ENCODE results near the gene EZH1.
"Not testable (repeated sequence)": the region's sequence is repeated elsewhere in the genome, so short reads cannot be mapped to it uniquely, and the experiment has no call there.

EZH1 gene

DNA sequence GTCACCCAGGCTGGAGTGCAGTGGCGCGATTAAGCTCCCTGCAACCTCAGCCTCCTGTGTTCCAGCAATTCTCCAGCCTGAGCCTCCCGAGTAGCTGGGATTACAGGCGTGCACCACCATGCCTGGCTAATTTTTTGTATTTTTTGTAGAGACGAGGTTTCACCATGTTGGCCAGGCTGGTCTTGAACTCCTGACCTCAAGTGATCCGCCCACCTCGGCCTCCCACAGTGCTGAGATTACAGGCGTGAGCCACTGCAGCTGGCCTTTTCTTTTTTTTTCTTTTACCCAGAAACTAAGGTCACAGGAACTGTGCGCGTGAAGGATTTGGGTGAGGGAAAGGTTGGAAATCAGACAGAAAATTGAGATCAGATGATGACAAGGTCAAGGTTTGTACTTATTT, 25.1 kb upstream of the EZH1 start:
- not testable (repeated sequence) for DNase-seq

DNA sequence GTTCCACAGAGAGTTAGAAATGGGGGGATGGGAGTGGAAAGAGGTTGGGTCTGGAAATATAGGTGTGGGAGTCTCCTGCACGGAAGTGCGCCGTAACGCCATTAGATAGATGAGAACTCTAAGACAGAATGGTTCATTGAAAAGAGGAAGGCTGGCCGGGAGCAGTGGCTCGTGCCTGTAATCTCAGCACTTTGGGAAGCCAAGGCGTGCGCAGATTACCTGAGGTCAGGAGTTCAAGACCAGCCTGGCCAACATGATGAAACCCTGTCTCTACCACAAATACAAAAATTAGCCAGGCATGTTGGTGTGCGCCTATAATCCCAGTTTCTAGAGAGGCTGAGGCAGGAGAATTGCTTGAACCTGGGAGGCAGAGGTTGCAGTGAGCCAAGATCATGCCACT, 23.2 kb upstream of the EZH1 start:
- not testable (repeated sequence) for DNase-seq

DNA sequence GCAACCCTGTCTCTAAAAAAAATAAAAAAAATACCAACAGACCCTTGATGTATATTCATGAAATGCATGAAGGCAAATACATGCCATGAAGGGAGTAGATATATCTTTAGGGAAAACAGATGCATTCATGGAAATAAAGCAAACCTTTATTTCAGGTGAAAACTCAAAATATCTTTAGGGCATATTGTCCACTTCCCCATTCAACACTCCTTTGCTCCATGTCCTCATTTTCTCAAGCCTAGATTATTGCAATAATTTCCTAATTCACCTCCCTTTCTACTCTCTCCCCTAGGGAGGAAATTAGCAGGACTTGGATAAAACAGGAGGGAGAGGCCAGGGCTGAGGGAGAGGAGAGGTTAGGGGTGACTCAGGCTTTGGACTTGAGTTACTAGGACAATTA, 22.7 kb upstream of the EZH1 start:
- DNase-seq = no peak

DNA sequence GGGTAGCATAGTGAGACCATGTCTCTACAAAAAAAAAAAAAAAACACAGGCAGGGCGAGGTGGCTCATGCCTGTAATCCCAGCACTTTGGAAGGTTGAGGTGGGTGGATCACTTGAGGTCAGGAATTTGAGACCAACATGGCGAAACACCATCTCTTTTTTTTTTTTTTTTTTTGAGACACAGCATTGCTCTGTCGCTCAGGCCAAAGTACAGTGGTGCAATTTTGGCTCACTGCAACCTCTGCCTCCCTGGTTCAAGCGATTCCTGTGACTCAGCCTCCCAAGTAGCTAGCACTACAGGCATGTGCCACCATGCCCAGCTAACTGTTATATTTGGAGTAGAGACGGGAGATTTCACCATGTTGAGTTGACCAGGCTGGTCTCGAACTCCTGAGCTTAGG, 21.3 kb upstream of the EZH1 start:
- DNase-seq = no peak

DNA sequence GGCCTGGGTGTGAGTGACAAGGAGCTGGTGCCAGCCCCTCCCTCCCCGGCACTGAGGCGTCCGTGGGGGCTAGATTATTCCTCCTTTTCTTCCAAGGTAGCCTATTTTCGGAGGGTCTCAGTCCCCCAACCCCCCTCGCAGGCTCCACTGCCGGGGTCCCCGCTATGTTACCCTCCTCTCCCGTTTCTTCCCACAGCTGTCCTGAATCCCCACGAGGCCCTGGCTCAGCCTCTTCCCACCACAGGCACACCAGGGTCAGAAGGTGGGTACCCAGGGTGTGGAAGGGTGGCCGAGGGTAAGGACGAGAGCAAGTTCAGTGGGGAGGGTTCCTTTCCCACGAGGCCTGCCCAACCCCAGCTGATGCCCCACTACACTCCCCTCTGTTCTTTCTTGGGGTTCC, 16.8 kb upstream of the EZH1 start:
- no peak for DNase-seq

DNA sequence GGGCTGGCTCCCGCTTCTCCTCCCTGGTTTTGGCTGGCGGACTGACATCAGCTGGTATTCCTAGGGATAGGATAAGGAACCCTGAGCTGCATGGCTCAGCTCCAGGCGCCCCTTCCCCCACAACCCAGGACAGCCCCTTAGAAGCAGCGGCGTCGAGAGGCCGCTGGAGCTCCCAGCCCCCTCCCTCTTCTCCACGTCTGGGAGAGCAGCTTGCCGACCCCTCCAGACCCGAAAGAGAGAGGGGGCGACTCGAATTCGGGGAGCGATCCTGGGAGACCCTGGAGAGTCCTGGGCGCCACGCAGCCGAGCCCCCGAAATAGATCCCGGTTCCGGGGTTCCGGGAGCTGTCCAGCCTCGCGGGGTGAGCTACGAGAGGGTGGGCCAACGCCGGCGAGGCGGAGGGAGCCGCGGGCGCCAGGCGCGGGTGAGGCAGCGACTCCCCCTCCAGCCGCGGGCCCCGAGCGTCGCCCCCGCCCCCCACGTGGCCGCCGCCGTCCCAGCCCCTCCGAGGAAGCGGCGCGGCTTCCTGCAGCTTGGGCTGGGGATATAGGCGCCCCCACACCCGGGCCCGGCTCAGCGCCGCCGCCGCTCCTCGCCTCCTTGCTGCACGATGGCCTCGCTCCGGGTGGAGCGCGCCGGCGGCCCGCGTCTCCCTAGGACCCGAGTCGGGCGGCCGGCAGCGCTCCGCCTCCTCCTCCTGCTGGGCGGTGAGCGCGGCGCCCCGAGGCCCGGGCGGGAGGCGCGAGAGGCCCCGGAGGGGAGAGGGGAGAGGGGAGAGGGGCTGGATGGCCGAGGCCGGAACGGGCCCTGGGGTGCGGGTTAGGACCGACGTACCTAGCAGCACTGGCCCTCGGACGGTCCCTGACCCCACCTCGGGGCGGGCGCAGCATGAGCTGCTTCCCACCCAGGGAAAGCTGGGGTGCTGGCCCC, 16.1 kb upstream of the EZH1 start, which contains the start of gene RAMP2:
RAMP2 (plus strand) TSS at position 576 of the 930 bp plus-strand sequence; CDS start at position 611, 35 bp downstream.
- DNase-seq = peak; percentile 40

DNA sequence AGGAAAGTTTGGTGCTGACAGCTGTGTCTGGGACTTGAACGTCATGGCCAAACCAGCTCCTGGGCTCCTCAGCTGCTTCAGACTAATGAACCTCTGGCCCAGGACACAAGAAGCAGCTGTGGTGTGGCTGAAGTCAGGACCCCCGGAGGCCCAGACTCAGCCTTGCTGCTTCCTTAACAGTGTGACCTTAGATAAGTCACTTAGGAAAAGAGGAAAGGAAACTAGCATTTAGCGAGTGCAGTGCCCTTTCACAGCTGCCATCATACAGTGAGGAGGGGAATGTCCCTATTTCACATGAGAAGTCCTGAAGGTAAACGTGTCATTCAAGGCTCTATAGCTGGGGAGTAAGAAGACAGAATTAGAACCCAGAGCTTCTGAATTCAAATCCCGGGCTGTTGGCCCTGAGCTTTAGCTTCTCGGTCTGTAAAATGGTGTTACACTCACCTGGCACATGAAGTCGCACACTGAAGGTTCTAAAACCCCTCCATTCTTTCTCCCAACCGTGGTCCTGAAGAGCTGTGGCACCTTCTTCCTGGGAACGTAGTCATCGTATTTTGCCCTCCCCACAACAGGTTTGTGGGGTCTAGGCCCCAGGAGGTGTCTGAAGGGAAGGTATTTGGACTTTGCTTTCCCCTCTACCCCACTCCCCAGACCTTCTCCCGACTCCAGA, 15.3 kb upstream of the EZH1 start:
- DNase-seq = no peak

DNA sequence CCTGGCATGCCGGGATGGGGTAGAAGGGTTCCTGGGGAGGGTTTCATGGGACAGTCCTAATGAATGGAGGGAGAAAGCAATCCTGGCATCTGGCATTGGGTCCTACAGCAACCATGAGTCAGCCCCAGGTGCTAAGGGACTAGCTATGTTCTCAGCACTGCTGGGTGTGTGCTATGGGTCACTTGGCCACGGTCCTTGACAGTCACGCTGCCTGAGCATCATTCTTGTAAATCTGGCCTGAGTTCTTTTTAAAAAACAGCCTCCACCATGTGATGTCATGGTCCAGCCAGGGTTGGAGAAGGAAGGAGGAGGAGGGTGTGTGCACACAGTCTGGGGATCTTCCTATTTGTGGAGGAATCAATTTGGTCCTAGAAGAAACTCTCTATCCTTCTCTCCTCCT, 9.9 kb upstream of the EZH1 start:
- no peak for DNase-seq

DNA sequence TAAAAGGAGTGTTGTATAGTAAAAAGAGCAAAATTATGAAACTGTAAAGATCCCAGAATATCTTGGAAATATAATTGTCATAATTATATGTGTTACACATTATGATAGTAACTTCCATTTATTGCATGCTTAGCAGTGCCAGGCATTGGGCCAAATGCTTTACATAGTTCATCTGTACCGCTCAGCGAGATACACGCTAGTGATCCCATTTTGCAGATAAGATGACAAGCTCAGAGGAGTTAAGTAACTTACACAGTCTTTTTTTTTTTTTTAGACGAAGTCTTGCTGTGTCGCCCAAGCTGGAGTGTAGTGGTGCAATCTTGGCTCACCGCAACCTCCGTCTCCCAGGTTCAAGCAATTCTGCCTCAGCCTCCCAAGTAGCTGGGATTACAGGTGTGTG, 6.8 kb upstream of the EZH1 start:
- no peak for DNase-seq

DNA sequence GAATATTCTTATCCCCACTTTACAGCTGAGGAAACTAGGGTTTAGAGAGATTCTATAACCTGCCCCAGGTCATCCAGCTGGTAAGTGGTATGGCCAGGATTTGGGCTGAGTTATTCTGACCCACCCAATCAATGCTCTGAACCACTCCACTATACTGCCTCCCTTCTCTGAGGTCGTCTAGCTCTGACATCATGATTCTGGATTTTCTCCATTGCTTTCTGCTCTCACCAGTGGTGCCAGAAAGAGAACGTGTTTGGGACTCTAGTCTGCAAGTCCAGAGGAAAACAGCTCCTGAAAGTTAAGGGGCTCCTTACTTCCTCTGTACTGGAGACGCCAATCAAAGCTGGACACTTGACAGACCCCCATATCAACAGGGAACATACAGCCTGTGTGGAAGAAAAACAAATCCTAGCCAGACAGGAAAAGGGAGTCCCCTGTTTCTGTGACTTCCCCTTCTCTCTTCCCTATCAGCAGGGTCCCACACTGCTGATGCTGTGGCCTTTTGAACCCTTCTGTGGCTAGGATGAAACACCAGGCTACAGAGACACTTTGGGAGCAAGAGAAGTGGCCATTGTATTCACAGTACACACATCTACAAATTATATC, 6.0 kb upstream of the EZH1 start:
- DNase-seq = no peak

DNA sequence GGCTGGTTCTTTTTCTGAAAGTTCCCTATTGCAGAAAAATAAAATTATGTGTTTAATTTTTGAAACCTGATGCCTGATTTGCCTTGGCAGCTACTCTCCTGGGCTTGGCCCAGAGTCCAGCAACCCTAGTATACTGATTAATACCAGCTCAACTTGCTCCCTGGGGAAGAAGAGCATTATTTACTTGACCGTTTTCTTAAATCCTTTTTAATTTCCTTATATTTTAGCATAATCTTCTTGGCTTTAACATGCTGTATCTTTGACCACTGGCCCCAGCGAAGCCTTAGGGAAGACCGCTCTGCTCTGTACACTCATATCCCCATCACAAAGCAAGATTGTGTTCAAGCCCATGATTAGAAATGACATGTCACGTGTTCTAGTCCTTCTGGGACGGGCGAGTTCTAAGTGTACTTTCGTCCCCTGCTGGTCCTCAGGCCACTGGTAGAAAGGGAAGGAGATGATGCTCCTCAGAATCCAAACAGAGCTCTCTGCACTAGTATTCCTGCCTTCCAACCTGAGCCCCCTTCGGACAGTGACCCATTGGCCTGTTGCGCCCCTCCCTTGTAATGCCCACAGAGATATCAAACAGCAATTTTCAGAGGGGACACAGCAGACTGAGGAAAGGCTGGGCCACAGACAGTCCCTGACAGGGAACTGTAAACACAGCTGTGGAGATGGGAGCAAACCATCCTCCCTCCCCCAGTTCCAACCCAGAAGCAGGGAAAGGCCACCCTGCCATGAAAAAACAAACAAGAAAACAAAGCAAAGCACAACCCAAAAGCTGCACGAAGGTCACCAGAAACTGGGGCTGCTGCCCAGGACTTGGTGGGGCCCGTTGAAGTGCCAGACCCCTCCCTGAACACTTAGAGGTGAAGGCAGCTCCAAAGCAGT, 4.3 kb upstream of the EZH1 start:
- DNase-seq = no peak

DNA sequence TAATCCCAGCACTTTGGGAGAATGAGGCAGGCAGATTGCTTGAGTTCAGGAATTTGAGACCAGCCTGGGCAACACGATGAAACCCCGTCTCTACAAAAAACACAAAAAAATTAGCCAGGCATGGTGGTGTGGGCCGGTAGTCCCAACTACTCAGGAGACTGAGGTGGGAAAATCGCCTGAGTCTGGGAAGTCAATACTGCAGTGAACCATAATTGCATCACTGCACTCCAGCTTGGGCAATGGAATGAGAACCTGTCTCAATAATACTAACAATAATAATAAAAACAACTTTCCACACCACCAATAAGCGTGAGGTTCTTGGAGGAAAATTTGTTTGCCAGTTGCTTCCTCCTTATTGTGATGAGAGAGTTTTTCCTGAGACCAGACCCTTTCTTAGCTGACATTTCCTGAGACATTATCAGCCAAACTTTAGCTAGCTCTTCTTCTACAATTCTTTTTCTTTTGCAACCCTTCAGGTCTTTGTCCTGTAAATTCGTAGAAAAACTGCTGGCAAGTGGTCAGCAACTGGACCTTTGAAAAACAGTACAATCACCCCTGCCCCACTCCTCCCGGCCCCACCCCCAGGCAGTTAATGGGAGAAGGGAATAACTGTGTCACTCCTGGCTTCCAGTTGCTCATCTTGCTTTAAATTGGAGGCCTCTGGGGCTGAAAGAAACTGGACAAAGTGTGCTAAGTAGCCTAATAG, 3.5 kb upstream of the EZH1 start:
- no peak for DNase-seq

DNA sequence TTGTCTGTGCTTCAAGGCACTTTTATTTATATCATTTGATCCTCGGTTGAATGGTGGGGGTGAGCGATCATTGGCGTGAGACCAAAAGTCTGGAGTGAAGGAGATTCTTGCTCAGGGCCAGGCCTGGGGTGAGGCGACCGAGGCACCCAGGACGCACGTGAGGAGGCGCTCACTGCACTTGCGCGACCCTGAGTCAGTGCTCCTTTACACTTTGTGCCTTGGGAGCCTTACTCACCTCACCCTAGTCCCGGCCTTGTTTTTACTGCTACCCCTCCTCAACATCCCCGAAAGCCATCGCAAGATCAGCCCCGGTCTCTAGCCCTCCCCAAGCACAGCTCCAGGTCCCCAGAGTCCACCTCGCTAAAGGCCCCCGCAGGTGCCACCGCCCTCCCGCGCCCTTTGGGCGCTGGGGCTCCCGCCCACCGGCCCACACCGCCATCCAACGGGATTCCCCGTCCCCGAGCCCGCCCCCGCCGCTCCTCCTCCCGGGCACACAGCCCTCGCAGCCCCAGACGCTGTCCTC, 496 bp downstream of the EZH1 start:
- peak; percentile 87 for DNase-seq

DNA sequence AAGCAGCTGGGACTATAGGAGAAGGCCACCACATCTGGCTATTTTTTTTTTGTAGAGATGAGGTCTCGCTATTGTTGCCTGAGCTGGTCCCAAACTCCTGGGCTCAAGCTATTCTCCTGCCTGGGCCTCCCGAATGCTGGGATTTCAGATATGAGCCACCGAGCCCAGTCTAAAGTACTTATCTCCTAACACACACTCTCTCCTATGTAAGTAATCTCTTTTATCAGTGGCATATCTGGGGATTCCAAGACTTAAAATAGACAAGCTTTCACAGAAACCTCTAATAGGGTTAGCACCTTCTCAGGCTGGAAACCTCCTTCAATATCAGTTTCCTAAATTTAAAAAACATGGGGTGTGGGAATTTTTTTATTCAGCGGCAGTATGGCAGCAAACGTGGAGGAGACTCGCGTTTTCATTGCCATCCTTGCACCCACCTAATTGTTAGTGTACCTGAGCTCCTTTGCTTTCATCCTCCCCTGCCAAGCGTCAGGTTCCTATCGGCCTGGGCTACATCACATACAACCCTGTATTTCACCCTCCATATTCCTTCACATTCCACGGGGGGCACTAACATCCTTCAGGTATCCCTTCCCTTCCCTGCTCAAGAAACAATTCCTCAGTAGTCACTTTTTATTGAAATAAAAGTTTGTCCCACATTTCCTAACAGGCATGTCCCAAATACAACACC, 1.1 kb downstream of the EZH1 start:
- no peak for DNase-seq

DNA sequence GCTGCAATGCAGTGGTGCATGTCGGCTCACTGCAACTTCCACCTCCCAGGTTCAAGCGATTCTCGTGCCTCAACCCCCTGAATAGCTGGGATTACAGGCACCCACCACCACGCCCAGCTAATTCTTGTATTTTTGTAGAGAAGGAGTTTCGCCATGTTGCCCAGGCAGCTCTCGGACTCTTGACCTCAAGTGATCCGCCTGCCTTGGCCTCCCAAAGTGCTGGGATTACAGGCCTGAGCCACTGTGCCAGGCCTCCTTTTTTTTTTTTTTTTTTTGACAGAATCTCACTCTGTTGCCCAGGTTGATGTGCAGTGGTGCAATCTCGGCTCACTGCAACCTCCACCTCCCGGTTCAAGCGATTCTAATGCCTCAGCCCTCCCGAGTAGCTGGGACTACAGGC, 1.9 kb downstream of the EZH1 start:
- DNase-seq = not testable (repeated sequence)

DNA sequence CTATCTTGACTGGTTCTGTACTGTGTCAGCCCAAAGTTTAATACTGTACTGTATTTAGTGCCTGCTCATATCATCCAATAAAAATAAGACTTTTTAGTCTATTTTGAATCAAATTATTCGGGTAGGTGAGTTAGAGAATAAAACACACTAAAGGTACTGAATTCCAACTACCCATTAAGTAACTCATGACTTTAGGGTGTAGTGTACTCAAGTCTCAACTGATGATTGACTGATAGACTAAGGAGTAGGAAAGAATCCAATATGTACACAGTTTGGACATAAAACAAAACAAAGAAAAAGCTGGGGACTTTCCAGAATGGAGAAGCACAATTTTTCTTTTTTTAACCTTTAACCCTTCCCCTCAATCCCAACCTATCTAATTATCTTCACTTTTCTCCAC, 4.1 kb downstream of the EZH1 start:
- no peak for DNase-seq

DNA sequence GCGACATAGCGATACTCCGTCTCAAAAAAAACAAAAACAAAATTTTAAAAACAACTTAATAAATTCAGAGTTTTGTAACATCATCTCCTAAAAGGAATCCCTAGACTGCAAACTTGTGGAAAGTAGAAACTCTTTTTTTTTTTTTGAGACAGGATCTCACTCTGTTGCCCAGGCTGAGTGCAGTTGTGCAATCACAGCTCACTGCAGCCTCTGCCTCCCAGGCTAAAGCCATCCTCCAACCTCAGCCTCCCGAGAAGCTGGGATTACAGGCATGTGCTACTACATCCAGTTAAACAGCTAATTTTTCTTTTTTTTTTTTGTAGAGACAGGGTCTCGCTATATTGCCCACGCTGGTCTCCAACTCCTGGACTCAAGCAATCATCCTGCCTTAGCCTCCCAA, 19.7 kb downstream of the EZH1 start:
- DNase-seq = no peak

DNA sequence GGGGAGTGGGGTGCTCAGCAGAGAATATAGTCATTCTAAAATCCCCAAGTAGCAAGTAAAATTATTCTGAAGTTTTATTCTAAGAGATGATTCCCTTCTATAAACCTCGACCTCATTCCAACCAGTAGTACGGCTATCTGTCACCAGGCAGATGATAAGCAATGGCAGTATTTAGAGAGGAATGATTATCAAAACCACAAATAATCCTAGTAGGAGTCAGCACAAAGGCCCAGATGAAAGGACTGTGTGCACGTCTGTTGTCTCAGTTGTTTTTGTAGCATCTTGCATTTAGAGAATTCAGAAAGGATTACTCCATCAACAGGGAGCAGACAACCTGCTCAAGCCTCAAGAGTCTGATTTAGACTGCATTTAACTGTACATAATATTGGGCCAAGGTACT, 21.2 kb downstream of the EZH1 start:
- DNase-seq = no peak

DNA sequence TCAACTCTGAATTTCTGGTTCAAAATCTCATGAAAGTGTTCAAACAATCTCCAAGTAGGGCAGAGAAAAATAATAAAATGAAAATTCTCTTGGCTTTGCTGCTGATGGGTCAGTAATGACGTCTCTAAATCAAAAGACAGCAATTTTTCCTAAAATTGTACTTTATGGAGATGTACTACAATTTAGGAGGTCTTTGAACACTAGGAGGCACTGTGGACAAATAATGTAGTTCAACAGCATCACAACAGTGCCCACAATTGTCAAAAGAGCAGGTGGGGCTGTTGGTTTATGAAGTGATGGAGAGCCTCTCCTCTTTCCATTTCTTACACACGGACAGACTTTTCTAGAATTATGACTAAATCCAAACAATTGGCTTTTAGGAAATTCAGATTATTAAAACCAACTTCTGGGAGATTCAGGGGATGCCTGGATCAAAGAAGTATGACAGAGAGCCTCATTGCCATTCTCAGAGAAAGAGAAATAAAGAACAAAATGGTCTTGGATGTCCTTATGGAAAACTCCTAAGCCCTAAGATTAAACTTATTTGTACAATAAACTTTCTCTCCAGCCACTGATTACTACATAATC, 23.8 kb downstream of the EZH1 start:
- DNase-seq = peak; percentile 16

DNA sequence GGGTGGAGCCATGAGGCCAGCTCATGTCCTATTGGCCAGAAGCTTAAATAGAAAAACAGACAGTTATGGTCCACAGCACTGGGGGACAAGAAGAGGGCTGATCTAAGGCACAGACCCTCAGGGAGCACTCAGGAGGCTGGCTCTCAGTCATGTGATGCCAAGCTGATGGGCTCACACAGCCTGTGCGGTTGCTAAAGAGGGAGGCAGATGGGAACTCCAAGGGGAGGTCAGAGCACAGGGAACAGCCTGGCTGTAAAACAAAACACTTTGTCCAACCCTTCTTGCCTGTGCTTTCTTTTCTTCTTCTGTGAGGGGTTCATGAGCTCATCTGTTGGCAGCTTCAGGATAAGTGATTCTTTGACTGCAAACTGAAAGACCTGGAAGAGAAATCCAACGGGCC, 35.3 kb downstream of the EZH1 start:
- no peak for DNase-seq

DNA sequence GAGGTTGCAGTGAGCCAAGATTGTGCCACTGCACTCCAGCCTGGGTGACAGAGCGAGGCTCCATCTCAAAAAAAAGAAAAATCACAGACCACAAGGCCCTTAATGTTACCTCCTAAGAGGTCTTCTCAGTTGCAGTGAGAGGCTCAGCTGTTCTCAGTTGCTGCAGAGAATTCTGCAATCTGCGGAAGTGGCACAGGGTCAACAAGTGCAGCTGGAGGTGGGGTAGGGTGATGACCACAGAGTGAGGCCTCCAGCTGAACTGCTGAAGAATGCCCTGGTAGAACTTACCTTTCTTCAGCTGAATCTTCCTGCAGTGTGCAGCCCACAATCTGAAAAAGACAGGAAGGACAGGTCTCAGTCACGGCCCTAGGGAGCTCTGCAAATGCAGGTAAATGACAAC, 36.3 kb downstream of the EZH1 start:
- DNase-seq = no peak

Measured in stimulated activated CD4-positive, alpha-beta T cell treated with anti-CD3 and anti-CD28 coated beads, Interleukin-15, amount 100 ng/mL, for 24 hours (primary cell).